NCI-H82 (cell line): ENCODE results near the gene HIVEP3.
"Not testable (repeated sequence)": the region's sequence is repeated elsewhere in the genome, so short reads cannot be mapped to it uniquely, and the experiment has no call there.

Experiments used
- DNase-seq: peaks from one replicate; lab custom pipeline; 2025; lab: John Stamatoyannopoulos, UW

The HIVEP3 gene

DNA sequence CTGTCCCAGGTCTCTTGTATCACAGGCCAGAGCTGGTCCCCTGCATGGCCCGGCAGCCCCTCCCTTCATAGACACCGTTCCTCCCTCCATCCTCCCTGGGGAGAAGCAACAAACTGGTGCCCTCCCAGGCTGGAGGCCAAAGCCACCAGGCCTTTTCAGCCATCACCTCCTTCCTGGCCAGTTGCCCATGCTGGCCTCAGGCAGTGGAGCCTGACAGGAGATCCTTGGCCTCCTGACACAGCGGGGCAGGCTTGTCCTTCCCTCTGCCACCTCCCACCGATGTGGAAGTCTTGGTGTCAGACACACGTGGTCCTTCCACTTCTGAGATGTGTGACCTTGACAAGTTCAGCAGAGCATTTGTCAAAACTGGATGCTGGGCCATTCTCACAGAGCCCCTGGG is 206.0 kb downstream of the HIVEP3 start:
- no peak for DNase-seq

DNA sequence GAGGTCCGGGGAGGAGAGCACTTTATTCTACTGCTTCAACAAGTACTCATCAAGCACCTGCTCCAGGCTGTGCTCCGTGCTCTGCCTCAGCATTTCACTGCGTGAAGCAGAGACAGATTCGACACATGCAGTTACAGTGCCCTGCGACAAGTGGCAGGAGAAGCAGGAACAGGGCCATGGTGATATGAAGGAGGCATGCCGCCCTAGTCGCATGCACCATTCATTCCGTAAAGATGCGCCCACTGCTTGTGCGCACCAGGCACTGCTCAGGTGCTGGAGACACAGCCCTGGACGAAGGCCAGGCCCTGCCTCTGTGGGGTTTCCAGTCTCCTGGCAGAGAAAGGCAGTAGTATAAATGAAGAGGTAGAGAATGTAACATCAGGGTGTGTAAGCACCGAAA is 206.6 kb downstream of the HIVEP3 start:
- no peak for DNase-seq

- no peak for DNase-seq
These were observed 207.1 kb downstream of the HIVEP3 start for GRCh38 chr1:41711581-41711980.

GRCh38 chr1:41710980-41711379 is 207.7 kb downstream of the HIVEP3 start:
- no peak for DNase-seq

GRCh38 chr1:41709873-41710272 is 208.8 kb downstream of the HIVEP3 start:
- DNase-seq, result no peak

DNA sequence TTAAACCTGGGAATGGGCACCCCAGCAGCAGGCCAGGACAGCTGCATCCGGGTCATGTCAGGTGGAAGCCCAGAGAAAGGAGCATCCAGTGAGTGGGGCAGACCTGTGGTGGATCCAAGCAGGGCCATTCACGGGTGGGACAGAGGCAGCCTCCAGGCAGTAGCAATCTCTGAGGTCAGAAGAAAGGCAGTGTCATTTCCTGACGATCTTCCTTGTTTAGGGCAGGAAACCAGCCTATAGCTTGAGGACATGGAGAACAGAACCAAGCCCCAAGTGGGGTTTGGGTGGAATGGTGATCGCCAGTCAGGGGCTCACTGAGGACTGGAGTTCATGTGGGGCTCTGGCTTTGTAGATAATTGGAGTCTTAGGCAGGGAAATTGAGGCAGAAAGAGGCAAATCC is 209.4 kb downstream of the HIVEP3 start:
- DNase-seq, result no peak

- DNase-seq, result no peak
These were observed 210.4 kb downstream of the HIVEP3 start for GRCh38 chr1:41708332-41708731.

GRCh38 chr1:41707793-41708192 is 210.9 kb downstream of the HIVEP3 start:
- no peak for DNase-seq

DNA sequence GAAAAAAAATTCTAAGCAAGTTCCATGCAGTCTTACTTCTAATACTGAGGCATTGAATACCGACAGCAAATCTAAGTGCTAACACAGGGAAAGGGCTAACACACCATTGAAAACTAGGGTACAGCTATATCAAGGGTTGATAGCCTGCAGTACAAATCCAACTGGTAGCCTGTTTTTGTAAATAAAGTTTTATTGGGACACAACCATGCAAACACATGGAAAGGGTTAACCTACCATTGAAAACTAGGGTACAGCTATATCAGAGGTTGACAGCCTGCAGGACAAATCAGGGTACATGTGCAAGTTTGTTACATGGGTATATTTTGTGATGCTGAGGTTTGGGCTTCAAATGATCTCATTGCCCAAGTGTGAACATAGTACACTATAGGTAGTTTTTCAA is 212.9 kb downstream of the HIVEP3 start:
- DNase-seq, result no peak

- DNase-seq, result peak; percentile 67
These were observed 214.5 kb downstream of the HIVEP3 start for GRCh38 chr1:41704196-41704595.

DNA sequence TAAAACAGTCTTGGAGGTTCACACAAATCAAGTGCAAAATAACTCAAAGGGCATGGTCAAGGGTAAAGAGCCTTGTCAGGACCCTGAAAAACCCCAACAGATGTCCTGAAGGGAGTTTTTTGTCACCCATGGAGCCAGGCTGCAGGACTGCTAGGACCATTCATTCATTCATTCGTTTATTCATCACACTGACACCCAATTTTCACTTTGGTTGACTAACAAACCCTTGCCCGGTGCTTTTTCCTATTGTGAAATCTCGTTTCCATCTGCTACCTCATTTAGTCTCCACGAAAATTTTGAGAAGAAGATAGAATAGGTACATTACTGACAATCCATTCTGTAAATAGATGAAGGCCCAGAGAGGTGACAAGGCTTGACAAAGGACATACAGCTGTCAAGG is 216.0 kb downstream of the HIVEP3 start:
- DNase-seq, result no peak

GRCh38 chr1:41700986-41701535 is 217.7 kb downstream of the HIVEP3 start:
- DNase-seq, result no peak

DNA sequence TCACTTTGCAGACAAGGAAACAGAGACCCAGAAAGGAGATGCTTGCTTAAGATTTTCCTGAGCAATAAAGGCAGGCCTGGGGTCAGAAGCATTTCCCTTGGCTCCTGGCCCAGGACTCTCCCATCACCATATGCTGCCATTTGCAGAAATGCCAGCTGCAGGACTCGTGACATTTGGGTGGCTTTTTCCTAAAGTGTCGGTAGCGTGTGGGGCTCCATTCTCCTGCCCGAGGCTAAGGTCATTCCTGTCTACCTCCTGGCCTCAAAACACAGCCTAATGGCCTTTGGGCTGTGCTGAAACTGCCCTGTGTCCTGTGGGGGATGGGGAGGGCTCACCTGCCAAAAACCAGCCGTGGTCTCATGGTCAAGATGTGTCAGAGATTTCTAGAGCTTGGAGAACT is 218.1 kb downstream of the HIVEP3 start:
- DNase-seq, result no peak

GRCh38 chr1:41699861-41700248 is 218.9 kb downstream of the HIVEP3 start:
- no peak for DNase-seq

DNA sequence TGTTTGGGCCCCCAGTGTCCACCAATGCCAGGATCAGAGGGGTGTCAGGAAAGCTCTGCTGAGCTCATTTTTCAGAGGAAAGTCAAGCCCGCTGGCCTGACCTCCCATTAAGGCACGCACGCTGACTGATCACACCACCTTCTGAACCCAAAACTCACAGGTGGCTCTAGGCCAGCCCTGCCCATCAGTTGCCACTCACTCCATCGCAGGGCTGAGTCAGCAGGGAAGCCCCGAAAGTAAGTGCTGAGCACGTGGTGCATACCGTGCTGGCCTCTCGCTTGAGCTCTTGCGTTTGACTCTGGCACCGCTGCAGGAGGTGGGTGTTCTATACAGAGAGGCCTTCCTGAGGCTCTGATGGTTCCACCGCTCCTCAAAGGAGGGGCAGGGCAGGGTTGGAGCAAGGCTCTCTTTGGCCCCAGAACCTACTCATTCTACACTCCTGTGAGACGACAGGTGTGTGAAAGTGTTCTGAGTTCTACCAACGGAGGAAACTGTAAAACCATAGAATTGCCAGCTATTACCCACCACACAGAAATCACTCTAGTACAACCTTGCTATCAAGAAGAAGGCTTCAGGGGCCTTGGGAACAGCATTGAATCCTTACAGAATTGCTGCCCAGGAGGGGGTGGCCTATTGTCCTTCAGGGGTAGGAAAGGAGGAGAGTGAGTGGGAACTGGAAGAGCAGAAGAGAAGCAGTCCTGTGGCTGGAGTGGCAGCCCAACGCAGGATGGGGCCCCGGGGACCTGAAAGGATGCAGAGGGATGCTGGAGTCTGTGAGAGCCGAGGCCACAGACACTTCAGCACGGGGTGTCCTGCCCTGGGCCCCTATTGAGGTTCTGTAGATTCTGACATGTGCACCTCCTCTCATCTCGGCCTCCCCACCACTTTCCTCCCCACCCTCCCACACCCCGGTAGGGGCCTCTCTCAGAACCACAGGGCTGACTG is 219.5 kb downstream of the HIVEP3 start:
- no peak for DNase-seq

DNA sequence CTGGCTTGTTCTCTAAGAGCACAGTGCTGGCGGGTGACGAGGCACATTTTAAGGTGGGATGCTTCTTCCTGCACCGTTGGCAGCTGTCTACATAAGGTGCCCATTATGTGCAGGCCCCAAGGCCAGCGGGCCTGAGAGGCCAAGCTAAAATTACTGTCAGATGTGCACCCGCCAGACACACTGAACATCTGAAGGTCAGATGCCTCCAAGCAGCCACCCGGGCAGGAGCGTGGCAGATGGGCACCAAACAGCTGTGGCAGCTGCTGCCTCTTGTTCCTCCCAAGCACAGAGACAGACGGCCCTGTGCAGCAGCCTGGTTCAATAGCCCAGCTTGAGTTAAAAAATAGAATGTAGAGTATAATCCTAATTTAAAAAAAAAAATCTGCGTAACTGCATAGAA is 222.3 kb downstream of the HIVEP3 start:
- DNase-seq, result no peak

DNA sequence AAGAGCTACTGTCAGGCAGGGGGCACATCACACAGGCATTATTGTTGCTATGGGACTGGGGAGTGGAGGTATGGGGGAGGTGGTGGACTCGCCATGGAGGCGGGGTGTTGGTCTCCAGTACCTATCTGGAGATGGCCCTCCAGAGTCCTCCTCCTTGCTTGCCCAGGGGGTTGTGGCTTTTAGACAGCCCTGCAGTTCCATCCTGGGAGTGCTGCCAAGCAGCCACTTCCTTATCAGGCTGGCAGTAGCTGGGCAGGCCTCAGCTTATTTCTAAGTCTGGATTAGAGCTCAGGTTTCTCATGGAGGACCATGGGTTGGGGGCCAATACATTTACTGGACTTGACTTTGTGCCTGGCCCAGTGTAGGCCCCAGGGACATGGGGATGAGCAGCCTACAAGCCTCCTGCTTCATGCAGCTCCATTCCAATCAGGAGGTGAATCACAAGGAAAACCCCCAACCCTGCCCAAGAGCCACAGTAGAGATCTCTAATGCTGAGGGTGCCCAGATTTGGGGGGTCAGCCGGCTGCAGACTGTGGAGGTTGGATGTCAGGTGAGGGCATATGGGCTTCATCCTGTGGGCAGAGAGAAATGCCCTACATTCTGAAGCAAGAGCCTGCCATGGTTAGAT is 223.5 kb downstream of the HIVEP3 start:
- DNase-seq, result no peak

- not testable (repeated sequence) for DNase-seq
These were observed 226.8 kb downstream of the HIVEP3 start for GRCh38 chr1:41691966-41692365.

GRCh38 chr1:41691424-41691823 is 227.3 kb downstream of the HIVEP3 start:
- no peak for DNase-seq

GRCh38 chr1:41690331-41690730 is 228.4 kb downstream of the HIVEP3 start:
- DNase-seq, result no peak

GRCh38 chr1:41689558-41689981 is 229.2 kb downstream of the HIVEP3 start:
- DNase-seq, result no peak

GRCh38 chr1:41689139-41689538 is 229.6 kb downstream of the HIVEP3 start:
- no peak for DNase-seq

GRCh38 chr1:41687007-41687406 is 231.7 kb downstream of the HIVEP3 start:
- DNase-seq, result no peak
